A204.1 (cell line): ENCODE results near the gene SHISAL2A.

Experiments used
- FAIRE-seq: peaks from 2 replicates; lab custom pipeline; 2012; peaks lifted over from hg19 to GRCh38; lab: Jason Lieb, UNC

The SHISAL2A gene

DNA sequence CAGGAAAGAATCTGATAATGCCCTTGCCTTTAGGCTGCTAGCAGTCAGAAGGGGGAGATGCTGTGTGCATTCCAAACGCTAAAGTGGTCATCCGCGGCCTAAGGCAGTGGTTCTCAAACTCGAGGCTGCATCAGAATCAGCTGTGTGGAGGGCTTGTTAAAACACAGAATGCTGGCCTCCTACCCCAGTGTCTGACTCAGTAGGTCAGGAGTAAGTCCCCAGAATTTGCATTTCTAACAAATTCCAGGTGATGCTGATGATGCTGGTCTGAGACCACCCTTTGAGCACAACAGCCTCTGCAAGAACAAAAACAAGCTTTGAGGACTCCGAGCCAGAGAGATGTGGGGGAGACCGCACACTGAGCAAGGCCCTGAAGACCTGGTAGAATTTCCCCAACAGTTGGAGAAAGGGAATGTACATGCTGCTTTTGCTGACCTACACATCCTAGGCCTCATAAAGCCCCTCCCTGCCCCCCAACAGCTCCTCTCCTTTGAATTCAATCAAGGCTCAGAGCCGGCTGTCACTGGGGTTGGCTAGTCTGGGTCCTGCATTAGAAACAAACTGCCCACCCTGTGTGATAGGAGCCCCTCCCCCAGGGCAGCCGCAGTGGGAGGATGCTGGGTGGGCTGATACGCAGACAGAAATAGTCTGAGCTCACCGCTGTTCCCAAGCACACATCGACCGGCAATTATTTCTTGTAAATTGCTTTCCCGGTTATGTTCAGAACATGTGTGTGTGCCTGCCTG lies 27.1 kb downstream of the SHISAL2A start:
- FAIRE-seq, result no peak

GRCh38 chr1:52660807-52661206 lies 27.8 kb downstream of the SHISAL2A start:
- no peak for FAIRE-seq

- no peak for FAIRE-seq
Measured at GRCh38 chr1:52662645-52663313, 29.8 kb downstream of the SHISAL2A start.

GRCh38 chr1:52663716-52664115 lies 30.7 kb downstream of the SHISAL2A start:
- FAIRE-seq, result no peak

DNA sequence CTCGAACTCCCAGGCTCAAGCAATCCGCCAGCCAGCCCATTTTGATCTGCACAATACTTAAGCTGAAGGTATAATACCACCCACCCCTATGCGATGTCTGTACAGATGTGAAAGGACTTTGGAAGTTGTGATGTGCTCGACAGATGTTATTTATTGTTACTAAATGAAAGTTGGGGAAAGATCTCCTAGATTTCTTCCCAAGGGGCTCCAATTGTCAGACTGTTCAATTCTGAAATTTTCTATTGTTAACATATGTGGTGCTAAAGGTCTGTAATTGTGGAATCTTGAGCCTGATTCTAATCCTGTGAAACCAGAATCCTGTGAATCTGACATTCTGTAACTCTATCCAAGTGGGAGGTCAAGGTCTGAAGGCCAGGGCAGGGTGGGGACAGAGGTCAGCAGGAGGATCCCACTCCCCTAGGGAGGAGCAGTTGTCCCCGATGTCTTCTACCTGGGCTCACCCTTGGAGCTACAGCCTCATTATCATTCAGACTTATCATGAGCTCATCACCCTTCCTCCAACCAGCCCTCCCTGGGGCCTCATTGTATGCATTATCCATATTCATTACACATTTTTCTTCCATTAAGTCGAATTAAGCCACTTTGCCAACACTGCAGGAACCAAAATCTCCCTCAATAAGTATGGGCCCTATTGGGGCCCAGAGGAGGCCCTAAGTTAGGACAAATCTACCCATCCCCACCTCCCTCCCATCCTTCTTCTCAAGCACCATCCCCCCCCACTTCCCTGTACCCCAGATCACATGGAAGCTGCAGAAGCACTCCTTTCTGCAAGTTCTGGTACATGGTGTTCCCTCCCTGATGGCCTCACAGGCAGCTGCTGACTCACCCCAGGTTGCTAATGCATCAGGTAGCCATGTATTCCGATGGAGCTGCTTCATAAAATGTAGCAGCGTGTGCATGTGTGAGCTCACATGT lies 32.3 kb downstream of the SHISAL2A start:
- no peak for FAIRE-seq

GRCh38 chr1:52667290-52667689 lies 34.3 kb downstream of the SHISAL2A start:
- no peak for FAIRE-seq

DNA sequence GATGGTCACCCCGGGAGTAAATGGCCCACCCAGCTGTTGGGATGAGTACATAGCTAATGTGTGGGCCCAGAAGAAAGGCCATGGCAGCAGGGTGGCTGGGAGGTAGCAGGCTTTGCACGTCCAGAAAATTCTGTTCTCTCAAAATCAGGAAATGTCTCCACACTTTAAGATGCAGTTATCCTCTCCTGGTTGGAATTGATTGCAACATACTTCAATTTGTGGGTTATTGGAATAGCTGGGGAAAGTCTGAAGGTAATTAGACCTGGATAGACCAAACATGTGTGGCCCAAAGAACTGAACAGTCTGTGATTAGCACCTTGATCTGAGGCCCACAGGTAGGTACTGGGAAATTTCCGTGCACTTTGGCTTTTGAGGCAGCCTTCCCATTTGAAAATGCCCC lies 35.0 kb downstream of the SHISAL2A start:
- FAIRE-seq, result no peak

- no peak for FAIRE-seq
Measured at GRCh38 chr1:52668711-52669110, 35.7 kb downstream of the SHISAL2A start.

GRCh38 chr1:52669696-52670095 lies 36.7 kb downstream of the SHISAL2A start:
- no peak for FAIRE-seq

DNA sequence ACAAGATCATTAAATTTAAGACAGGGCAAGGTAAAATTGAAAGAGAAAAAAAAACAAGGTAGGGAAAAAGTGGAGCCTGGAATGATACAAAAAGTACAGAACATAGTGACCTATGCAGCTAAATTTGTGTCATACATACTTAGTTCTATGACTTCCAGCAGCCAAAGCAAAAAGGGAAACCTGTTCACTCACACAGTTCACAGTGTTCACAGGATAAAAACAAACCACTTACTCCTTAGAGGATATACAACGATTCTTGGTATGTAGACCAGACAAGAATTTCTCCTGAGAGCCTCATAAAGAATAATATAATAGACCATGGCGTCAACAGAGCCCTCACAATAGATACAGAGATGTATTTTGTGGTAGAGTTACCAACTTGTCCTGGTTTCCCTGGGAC lies 37.6 kb downstream of the SHISAL2A start:
- FAIRE-seq, result no peak

DNA sequence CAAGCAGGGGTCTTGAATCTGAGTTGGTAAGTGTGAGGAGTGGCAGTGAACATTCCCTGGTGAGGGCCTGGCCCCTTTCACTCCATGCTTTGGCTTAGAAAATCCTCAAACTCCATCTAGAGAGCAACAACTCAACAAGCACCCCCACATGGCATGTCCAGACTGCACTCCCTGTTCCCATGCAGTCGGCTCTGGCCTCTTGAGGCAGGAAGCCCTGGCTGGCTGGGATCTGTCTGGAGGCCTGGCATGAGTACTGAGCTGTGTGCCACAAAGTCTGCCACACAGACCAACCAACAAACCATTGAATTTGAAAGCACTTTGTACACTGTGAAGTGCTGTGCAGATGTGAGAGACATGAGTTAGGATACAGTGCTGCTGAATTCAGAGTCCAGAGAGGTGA lies 40.0 kb downstream of the SHISAL2A start:
- no peak for FAIRE-seq

- FAIRE-seq, result no peak
Measured at GRCh38 chr1:52673513-52673912, 40.5 kb downstream of the SHISAL2A start.

- FAIRE-seq, result no peak
Measured at GRCh38 chr1:52674497-52675384, 41.8 kb downstream of the SHISAL2A start.

DNA sequence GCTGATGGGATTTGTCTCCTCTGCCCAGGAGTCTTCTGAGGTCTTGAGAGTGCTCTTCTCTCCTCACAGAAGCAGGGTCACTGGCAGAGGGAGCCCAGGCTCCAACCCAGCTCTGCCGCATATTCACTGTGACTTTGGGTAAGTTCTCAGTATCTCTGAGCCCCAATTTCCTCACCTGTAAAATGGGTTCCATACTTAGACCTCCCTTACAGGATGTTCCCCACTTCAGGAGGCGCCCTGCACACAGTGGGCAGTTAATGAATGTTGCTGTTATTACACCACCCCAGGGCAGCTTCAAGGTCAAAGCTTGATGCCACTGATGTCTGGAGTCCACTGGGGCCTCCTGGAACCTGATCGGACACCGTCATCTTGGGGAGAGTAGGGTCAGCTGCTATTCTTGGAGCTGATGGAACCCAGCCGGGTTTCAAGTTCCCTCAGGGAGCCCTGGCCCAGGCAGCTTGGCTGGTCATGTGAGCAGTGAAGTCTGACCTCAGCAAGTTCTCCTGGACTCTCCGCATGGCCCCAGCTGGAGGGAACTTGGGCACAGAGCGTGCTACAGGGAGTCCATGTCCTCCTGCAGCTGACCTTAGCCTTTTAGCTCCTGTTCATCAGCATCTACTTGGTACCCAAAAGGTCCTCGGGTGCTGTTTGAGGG lies 43.4 kb downstream of the SHISAL2A start:
- no peak for FAIRE-seq

DNA sequence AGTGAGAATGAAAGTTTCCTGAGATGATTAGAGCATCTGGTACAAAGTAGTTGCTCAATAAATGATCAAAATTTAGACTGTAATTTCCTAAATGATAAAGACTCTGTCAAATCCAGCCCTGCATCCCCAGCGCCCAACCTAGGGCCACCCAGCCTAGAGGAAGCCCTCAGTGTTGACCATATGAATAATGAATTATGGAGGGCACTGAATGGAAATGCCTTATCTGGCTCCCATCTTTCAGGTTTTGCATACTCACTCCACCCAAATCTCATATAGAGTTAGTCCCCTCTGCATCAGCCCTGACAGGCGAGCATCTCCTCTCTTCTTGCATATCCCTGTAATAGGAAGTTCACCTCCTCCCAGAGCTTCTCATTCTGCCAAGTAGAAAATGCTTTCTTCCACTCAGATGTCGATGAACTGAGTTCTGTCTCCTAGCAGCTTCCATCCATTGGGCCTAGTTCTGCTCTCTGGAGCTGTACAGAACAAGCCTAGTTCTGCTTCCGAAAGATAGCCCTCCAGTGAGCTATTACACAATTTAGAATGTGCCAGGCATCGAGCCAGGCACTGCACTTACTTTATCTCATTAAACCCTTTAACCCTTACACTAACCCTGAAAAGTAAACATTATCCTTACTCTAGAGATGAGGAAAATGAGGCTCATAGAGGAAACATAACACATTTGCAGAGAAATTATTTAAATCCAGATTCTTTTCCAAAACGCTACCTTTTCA lies 44.3 kb downstream of the SHISAL2A start:
- FAIRE-seq, result no peak

DNA sequence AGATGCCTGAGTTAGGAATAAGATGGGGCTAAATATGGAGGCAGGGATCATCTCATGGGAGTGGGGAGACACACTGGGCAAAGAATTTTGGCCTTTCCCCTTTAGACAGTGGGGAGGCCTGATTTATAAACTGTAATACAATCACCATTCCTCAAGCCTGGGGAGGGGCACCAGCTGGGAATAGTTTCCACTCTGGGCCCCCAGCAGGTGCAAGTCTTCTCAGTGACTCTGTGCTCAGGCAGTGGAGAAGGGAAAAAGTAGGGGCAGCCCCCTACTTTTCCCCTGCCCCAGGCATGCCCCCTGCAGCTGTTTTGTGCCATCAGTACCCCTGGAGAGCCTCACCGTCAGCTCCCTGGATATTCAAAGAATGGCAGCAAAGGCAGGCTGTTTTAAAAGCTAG lies 46.1 kb downstream of the SHISAL2A start:
- no peak for FAIRE-seq

DNA sequence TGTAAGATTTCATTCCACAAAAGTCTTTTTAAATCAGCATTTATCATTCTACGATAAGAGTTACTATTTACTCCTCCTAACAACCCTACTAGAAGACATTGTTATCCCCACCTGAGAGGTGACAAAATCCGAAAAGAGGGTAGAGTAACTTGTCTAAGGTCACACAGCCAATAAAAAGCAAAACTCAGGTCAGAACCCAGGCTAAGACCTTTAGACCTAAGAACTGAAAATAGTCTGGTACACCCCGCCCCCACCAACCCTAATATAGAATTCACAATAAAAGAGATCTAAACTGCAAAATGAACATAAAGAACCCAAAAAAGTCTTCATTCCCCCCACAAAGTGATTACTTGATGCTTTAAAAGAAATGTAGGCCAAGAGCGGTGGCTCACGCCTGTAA lies 46.5 kb downstream of the SHISAL2A start:
- no peak for FAIRE-seq

DNA sequence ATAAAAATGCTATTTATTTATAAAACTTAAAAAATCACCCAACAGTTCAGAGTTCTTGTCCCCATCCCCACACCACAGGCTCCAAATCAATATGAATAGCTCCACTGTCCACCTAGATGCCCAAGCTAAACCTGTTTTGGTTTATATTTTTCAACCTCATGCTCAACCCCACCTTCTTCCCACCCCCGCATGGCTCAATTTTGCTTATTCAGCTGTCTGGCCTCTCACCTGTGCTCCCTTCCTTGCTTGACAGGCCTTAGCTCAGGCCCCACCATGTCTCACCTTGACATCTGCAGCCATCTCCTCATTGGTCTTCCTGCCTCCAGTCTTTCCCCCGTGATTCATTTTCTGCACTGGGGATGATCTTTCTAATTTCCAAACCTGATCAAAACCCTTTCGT lies 47.4 kb downstream of the SHISAL2A start:
- FAIRE-seq, result no peak

GRCh38 chr1:52681136-52681535 lies 48.2 kb downstream of the SHISAL2A start:
- no peak for FAIRE-seq

DNA sequence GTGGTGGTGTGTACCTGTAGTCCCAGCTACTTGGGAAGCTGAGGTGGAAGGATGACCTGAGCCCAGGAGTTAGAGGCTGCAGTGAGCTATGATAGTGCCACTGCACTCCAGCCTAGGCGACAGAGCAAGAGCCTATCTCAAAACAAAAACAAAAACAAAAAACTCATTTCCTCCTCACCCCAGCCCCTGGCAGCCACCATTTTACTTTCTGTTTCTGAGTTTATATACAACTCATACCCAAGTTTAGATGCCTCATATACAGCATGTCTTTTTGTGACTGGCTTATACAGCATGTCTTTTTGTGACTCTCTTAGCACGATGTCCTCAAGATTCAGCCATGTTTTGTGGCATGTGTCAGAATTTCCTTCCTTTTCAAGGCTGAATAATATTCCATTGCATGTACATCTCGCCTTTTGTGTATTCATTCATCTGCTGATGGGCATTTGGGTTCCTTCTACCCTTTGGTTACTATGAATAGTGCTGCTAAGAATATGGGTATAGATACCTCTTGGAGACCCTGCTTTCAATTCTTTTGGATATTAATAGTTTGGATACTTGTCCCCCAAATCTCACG lies 50.5 kb downstream of the SHISAL2A start:
- no peak for FAIRE-seq
